Activated T-helper 9 cell treated with anti-CD3 and anti-CD28 coated beads, Interleukin-2, amount 50 U/mL, for 16 hours (primary cell): Measurements from ENCODE around the gene PTPRD.

Source experiments
- DNase-seq: peaks from one replicate; pipeline ENCODE4 v3.0.0-alpha.2; 2020; ENCODE audit warnings: low read depth

Gene PTPRD

DNA sequence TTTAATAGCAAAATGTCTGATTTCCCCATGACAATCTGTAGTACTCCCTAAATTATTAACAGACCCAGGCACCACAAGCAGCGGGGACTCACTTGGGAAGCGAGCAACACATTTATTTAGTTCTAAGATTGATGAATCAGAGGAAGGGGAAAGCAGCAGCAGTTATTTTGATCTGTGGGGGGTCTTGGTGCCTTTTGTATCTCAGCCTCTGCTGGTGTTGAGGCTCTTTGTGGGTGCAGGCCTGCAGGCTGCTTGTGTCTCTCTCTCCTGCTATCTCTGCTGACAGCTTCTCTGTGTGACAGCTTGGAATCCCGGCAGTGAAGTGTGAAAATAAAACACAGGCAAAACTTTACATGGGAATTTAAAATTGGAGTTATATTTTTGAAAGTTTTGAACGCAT lies 1935.1 kb downstream of the PTPRD start:
- DNase-seq = no peak

DNA sequence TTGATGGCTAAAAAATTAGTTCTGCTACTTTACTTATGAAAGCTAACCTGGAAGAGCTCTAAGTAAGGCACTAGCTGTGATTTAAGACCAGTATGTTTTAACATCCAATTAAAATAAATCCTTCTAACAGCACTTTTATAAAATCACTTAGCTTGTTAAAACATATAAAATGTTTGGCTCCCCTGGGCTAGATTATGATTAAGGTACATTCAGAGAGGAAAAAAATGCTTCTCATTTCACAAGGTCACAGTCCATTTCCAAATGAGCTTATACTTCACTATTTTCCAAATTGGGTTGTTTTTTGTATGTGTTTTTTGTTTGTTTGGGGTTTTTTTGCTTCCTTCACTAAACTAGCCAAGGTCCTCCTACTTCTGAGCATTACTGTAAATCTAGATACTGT lies 1938.3 kb downstream of the PTPRD start:
- no peak for DNase-seq

DNA sequence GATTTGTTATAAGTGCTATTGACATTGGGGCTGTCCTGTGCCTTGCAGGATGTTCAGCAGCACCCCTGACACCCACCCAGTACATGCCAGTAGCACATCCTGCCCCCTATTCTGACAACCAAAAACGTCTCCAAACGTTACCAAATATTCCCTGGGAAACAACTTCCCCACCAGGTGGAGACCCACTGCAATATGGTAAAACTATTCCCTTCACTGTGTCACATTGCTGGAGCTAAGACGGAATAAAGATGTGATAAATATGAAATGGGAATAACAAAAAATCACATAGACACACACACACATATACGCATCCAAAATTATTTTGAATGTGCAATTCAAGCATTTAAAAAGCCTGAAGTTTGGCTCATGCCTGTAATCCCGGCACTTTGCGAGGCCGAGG lies 1939.0 kb downstream of the PTPRD start:
- no peak for DNase-seq

DNA sequence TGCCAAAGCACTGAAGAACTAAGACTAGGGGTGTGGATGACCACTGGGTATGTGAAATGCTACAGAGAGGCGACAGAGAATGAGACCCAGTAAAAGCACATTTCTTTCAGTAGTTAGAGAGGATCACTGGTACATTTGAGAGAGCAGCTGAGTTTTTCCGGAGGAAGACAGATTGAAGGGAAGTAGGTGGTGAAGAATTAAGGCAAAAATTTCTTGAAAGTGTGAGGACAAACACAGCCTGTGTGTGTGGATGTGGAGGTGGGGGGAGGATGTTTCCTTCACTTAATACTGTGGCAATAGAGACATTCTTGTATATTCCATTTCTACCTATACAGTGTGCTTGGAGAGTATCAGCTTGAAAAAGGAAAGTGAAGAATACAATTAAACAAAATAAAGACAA lies 1942.1 kb downstream of the PTPRD start:
- DNase-seq = no peak

DNA sequence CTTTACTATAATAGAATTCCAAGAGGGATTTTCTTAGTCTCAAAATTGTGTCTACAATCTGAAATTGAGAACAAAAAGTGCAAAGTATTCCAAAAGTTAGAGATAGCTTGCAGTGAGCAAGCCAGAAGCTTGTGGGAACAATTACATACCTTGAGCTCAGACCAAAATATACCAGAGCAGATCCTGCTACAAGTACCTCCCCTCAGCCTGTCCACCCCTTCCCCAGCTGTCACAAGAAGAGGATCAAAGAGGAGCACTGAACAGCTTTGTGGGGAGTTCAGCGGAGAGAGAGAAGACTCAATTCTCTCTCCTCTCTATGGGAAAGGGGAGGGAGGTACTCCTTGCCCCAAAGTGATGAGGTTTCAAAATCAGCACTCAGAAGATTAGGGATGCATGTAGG lies 1944.1 kb downstream of the PTPRD start:
- no peak for DNase-seq

- DNase-seq = no peak
Observed at GRCh38 chr9:8668231-8668630, 1944.6 kb downstream of the PTPRD start.

DNA sequence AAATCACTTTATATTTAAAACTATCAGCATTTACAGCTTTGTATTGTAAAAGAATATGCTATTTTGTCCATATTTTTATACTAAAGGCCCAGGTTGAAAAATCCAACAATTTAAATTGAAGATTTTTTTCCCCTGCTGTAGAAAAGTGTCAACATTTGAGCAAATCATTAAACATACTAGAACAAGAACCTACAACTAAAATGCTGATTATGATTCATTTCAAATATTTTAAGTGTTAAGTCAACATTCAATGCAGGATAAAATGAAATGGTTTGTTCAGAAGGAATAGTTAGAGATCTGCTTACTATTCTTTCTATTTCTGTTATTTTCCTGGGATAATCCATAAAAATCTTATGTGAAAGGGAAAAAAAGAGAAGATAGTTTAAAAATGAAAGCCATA lies 1946.7 kb downstream of the PTPRD start:
- no peak for DNase-seq

GRCh38 chr9:8660383-8660782 lies 1952.4 kb downstream of the PTPRD start:
- no peak for DNase-seq

DNA sequence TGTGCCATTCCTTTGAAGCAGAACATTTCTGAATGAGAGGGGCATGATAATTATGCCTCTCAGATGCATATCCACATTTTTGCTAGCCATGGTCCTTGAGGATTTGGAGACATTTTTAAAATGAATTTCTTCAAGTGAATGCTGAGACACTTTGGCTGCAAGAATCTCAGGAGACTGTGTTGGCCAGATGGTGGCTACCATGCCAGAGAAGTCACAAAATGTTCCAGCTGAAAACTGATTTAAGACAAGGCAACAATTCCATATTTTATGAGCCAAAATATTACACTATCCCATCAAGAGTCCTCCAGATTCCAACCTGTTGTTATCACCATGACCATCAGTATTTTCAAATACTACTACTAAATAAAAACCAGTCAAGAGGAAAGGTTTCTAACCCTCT lies 1953.7 kb downstream of the PTPRD start:
- DNase-seq = no peak

DNA sequence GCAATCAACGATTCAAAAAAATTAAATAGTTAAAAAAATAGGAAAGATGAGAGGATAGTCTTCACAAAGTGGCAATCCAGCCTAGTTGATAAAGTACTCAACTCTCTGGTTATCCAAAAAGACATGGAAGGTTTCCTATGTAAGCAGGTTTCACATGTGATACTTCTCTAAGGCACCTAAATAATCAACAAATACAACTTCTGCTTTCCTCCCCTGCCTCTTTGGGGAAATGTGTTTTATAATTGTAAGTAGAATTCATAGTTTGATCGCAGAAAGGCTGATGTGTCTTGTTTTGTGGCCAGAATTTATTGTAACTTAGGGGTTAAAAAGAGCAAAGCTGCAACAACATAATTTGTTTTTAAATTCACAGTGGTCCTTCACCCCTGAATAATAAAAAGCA lies 1957.7 kb downstream of the PTPRD start:
- no peak for DNase-seq

DNA sequence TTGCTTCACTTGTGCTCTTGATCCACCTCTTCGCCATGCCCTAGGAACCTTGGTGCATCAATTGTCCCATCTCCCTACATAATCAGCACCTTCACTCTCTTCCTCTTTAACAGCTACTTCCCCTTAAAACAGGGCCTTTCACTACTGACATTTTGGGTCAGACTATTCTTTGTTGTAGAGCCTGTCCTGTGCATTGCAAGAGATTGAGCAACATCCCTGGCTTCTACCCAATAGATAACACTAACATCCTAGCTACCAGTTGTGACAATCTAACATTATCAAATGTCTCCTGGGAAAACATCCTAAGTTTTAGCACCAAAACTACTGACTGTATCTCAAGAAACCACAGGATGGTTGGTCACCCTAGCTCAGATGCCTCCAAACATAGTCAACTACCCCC lies 1958.9 kb downstream of the PTPRD start:
- no peak for DNase-seq

- DNase-seq = no peak
Observed at GRCh38 chr9:8653111-8653510, 1959.7 kb downstream of the PTPRD start.

GRCh38 chr9:8652255-8652654 lies 1960.5 kb downstream of the PTPRD start:
- no peak for DNase-seq

DNA sequence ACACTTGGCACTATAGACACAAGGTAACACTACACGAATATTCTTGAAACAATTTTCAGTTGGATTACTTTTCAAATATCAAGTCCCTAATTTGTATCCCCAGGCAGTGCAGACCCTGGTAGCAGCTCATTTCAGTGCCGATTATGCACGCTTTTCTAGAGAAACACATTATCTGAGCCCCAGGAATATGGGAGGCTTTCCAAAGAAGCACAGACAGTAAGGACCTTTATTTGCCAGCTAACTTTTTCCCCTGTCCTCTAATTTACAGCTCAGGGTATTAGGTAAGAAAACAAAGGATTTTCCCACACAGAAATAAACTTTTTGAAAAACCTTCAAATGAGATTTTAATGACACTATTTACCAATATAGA lies 1961.0 kb downstream of the PTPRD start:
- no peak for DNase-seq

DNA sequence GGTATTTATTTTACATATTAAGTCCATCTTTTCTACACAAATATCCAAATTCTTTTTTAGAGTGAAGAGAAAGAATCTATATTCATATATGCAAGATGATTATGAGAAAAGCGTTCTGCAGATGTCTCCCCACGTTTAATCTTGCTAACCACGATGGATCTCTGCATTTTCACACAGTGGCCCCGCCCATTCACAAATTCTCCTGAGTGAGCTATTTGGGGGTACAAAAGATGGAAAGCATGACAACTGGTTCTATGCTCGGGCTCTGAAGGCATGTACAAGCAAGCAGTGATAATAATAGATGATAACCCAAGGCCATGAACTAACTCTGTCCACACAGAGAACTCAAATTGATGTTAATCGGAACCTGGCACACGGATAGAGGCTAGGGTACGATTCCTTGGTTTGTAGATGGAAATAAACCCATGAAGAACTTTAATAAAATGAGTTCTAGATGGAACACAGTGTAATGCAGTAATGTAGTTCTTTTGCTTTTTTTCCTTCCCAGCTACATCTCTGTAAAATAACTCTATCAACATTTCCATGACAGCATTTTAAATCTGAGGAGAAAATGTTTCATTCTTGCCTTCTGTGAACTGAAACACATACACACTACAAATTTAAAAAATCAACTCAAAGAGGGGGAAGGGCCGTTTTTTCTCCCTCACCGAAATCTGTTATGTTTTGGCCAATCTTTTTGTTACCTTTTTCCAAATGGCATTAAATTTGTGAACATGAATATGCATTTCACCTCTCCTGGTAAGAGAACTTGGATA lies 1961.5 kb downstream of the PTPRD start:
- DNase-seq = no peak

- no peak for DNase-seq
Observed at GRCh38 chr9:8649807-8650206, 1963.0 kb downstream of the PTPRD start.

- DNase-seq = no peak
Observed at GRCh38 chr9:8649160-8649559, 1963.6 kb downstream of the PTPRD start.

GRCh38 chr9:8648271-8648845 lies 1964.4 kb downstream of the PTPRD start:
- no peak for DNase-seq

GRCh38 chr9:8647824-8648223 lies 1965.0 kb downstream of the PTPRD start:
- DNase-seq = no peak

GRCh38 chr9:8644571-8644970 lies 1968.2 kb downstream of the PTPRD start:
- no peak for DNase-seq

DNA sequence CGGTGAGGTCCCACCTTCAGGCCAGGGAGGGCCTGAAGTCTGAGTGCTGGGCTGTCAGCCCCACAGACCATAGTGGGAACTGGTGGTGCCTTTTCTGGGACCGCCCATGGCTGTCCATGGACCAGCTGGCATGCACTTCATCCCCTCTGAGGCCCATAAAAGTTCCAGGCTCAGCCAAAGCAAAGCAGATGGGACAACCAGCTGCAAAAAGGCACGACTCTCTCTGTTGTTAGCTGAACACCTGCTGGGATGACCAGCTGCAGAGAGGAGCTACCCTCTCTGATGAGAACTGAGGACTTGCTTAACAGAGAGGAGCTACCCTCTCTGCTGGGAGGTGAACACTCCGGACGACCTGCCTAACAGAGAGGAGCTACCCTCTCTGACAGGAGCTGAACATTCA lies 1968.9 kb downstream of the PTPRD start:
- no peak for DNase-seq

- no peak for DNase-seq
Observed at GRCh38 chr9:8643464-8643863, 1969.3 kb downstream of the PTPRD start.

GRCh38 chr9:8640761-8641160 lies 1972.0 kb downstream of the PTPRD start:
- DNase-seq = no peak

GRCh38 chr9:8637626-8638025 lies 1975.2 kb downstream of the PTPRD start:
- no peak for DNase-seq
